ENCODE measurements around the gene LMF1. TPM values are rescaled to one million over a fixed set of nuclear protein-coding genes. Genes with fewer than 3 reads are reported as not detected.

The LMF1 gene
- polyA plus RNA-seq, 3 donors, result 5.9 to 14.7 (median 10.6) TPM

GRCh38 chr16:986411-986810 lies 15.6 kb upstream of the LMF1 start:
- Mint-ChIP-seq H3K36me3 (no peaks in the 10 kb centered on the region), H3K27ac (no peak overlapping the region), H3K9me3 (peaks cover 0 to 7% (median 0%) of the 10 kb centered on the region in 7 donors), H3K4me1 (no peaks in the 10 kb centered on the region), H3K4me3 (no peak overlapping the region), H3K27me3 (ENCODE audit: low read depth in 3 of 3) (peaks cover 14 to 37% (median 20%) of the 10 kb centered on the region in 3 donors)
- H3K27ac ChIP-seq (ENCODE audit: low read depth in 1 of 2, low read length in 2 of 2), result no peak overlapping the region
- H3K4me2 ChIP-seq (replicated peaks; ENCODE audit: extremely low read depth, low read length, poor library complexity, severe bottlenecking), result no peak overlapping the region
- H3K9ac ChIP-seq (ENCODE audit: insufficient read depth, low read length, poor library complexity, severe bottlenecking), result no peak overlapping the region
- no peaks in the 10 kb centered on the region for H4K20me1 ChIP-seq (ENCODE audit: insufficient read depth, low read length)
- no peak overlapping the region for H2AFZ ChIP-seq (ENCODE audit: insufficient read depth, low read depth, low read length, poor library complexity, severe bottlenecking)
- H3K4me3 ChIP-seq (replicated peaks in 1 of 3; ENCODE audit: low read depth in 2 of 3, low read length in 3 of 3), result no peak overlapping the region
- no peaks in the 10 kb centered on the region for H3K36me3 ChIP-seq (replicated peaks in 1 of 2; ENCODE audit: control insufficient read depth in 1 of 2, insufficient read depth in 2 of 2, low read length in 2 of 2)
- no peak for TF ChIP-seq CTCF (IDR thresholded peaks at IDR 0.05)
- H3K27me3 ChIP-seq (ENCODE audit: control insufficient read depth in 2 of 2, insufficient read depth in 2 of 2, low read length in 2 of 2), result peaks cover 7 to 19% of the 10 kb centered on the region in 2 donors
- 82% methylated on average over 5 of the region's 8 CpGs for WGBS (ENCODE audit: insufficient coverage)
- no peaks in the 10 kb centered on the region for H3K4me1 ChIP-seq (ENCODE audit: control insufficient read depth in 1 of 2, insufficient read depth in 2 of 2, low read length in 2 of 2)
- H3K79me2 ChIP-seq (ENCODE audit: insufficient read depth, low read length), result no peaks in the 10 kb centered on the region
- DNase-seq, result no peak
- H3K9me3 ChIP-seq (replicated peaks in 1 of 2; ENCODE audit: control insufficient read depth in 1 of 2, insufficient read depth in 1 of 2, low read length in 2 of 2), result no peaks in the 10 kb centered on the region
- intact Hi-C loops (cut with micrococcal nuclease), result no loop called here

GRCh38 chr16:985646-986400 lies 15.0 kb upstream of the LMF1 start:
- TF ChIP-seq CTCF (IDR thresholded peaks at IDR 0.05), result no peak
- no peak overlapping the region for H3K4me3 Mint-ChIP-seq
- no peaks in the 10 kb centered on the region for H4K20me1 ChIP-seq (ENCODE audit: insufficient read depth, low read length)
- no peak overlapping the region for H3K4me3 ChIP-seq (replicated peaks in 1 of 3; ENCODE audit: low read depth in 2 of 3, low read length in 3 of 3)
- no peaks in the 10 kb centered on the region for H3K36me3 ChIP-seq (replicated peaks in 1 of 2; ENCODE audit: control insufficient read depth in 1 of 2, insufficient read depth in 2 of 2, low read length in 2 of 2)
- no peaks in the 10 kb centered on the region for H3K4me1 ChIP-seq (ENCODE audit: control insufficient read depth in 1 of 2, insufficient read depth in 2 of 2, low read length in 2 of 2)
- WGBS (ENCODE audit: insufficient coverage), result 96% methylated on average over 28 of the region's 32 CpGs
- H3K9ac ChIP-seq (ENCODE audit: insufficient read depth, low read length, poor library complexity, severe bottlenecking), result no peak overlapping the region
- no peaks in the 10 kb centered on the region for H3K79me2 ChIP-seq (ENCODE audit: insufficient read depth, low read length)
- no peak overlapping the region for H3K27ac ChIP-seq (ENCODE audit: low read depth in 1 of 2, low read length in 2 of 2)
- no peak overlapping the region for H3K4me2 ChIP-seq (replicated peaks; ENCODE audit: extremely low read depth, low read length, poor library complexity, severe bottlenecking)
- DNase-seq, result no peak
- peaks cover 2% of the 10 kb centered on the region for H3K4me1 Mint-ChIP-seq
- peaks cover 9 to 24% of the 10 kb centered on the region in 2 donors for H3K27me3 ChIP-seq (ENCODE audit: control insufficient read depth in 2 of 2, insufficient read depth in 2 of 2, low read length in 2 of 2)
- intact Hi-C loops (cut with micrococcal nuclease), result no loop called here
- H2AFZ ChIP-seq (ENCODE audit: insufficient read depth, low read depth, low read length, poor library complexity, severe bottlenecking), result no peak overlapping the region
- peaks cover 18 to 43% (median 24%) of the 10 kb centered on the region in 3 donors for H3K27me3 Mint-ChIP-seq (ENCODE audit: low read depth in 3 of 3)
- no peak overlapping the region for H3K27ac Mint-ChIP-seq
- peaks cover 0 to 9% (median 0%) of the 10 kb centered on the region in 7 donors for H3K9me3 Mint-ChIP-seq
- H3K36me3 Mint-ChIP-seq, result no peaks in the 10 kb centered on the region
- no peaks in the 10 kb centered on the region for H3K9me3 ChIP-seq (replicated peaks in 1 of 2; ENCODE audit: control insufficient read depth in 1 of 2, insufficient read depth in 1 of 2, low read length in 2 of 2)

All from CD14-positive monocyte (primary cell).